HL-60/S4 (cell line): ENCODE results near the gene GADD45B.
"Not testable (repeated sequence)": the region's sequence is repeated elsewhere in the genome, so short reads cannot be mapped to it uniquely, and the experiment has no call there.

ENCODE experiments used
- in situ Hi-C: fragments of 300-500 bp; cut with MboI; formaldehyde crosslinking; loops from 2 replicates; pipeline ENCODE4 v1.14.3; 2022; ENCODE audit warnings: low sequenced_read_pairs

The GADD45B gene

DNA sequence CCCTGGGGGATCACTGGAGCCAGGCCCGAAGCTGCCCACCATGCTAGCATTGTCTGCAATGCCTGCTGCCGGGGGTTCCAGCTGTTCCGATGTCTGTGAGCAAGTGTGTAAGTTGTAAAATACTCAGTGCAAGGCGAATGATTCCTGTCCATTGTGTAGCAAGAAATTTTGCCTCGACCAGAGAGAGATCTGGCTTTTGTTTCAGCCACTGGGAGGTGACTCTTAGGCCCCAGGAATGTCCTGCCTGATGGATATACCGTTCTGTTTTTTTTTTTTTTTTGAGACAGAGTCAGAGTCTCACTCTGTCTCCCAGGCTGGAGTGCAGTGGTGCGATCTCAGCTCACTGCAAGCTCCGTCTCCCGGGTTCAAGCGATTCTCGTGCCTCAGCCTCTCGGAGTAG is 7.3 kb upstream of the GADD45B start:
- in situ Hi-C loops: no loop called here

DNA sequence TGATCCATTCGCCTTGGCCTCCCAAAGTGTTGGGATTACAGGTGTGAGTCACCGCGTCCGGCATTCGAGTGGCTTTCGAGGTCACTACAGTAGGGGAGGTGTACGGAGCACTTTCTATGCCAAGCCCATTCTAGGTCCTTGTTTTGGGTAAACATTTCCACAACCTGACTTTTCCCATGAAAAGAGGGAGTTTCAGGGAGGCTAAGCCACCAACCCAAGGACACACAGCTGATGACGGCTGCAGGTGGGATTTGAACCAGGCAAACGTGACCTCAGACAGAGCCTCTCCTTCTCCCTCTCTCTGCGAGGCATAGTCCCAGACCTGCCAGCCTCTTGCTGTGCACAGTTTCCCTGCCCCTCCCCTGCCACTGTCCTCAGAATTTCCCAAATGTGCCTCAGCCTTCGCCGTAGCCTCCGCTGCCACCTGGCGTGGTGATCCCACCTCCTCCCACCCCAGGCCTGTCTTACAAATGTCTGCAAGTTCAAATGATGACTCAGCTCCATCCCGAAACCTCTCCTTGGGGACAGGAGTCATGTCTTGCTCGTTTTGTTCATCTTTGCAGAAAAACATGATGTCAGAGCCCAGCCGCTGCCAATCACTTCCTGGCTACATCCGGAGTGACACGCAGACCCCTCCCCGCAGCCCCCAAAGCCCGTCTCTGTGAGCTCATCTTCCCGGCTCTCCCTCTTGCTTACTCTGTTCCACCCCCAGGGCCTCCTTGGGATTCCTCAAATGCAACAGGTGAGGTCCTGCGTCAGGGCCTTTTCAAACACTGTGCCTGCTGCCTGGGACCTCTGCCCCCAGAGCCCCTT is 6.6 kb upstream of the GADD45B start:
- in situ Hi-C loops: no loop called here

DNA sequence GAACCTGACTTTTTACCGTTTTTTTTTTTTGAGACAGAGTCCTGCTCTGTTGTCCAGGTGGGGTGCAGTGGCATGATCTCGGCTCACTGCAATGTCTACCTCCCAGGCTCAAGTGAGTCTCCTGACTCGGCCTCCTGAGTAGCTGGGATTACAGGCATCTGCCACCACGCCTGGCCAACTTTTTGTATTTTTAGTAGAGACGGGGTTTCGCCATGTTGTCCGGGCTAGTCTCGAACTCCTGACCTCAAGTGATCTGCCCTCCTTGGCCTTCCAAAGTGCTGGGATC is 6.1 kb upstream of the GADD45B start:
- in situ Hi-C loops: not testable (repeated sequence)

DNA sequence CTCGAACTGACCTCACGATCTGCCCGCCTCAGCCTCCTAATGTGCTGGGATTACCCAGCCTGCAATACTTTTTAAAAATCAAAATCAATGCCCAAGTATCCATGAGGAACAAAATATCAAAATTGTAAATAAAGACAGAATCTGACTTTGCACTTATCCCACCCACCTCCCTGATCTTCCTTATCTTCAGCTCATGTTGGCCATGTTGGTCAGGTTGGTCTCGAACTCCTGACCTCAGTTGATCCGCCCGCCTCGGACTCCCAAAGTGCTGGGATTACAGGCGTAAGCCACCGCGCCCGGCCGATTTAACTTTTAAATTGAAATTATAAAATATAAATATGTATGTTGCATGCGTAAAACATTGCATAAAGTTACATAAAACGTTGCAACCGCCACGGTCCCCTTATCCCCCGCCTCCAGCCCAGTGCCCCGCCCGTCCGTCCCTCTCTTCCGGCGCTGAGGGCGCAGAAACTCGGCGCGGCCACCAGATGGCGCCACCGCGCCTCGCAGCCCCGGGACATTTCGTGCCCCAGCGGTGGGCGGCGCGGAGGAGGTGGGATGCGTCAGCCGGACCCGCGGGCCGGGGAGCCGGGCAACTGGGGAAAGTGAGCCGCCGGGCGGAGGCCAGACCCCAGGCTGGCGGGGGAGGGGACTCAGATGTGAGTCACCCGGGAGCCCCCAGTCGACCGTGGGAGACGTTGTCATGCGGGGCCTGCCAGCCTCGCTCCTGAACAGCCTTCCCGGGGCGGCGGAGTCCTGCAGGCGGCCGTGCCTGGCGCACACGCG is 1.5 kb upstream of the GADD45B start:
- in situ Hi-C loops: loop anchor here (5.0 kb wide), 1 partner anchor 143 kb away; no protein-coding TSS in a partner anchor

DNA sequence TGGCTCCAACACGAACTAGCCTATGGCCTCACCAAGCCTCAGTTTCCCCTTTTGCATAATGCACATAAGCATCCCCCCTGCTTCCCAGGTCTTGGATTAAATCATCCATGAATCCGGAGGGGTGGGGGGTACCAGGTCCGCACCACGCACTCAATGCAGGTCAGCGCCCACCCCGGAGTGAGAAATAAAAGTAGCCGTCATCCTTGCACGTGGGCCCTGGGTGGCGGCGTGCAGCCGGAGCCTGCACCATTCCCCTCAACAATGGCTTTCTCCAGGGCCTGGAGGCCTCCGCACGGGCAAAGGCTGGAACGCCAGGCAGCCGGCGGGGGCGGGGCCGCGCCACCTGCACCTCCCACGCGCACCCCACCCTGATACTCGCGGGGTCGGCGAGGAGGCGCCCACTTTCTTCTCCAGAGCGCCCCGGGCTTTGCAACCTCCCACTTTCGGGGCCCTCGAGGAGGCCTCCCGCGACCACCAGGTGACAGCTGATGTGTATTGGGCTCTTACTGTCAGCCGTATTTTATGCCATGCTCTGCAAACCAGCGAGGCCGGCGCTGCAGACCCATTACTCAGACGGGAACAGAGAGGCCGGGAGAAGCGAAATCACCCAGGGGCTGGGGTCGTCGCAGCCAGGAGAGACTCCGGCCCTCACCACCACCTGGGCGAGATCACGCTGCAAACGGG is 767 bp upstream of the GADD45B start:
- in situ Hi-C loops: loop anchor here (5.0 kb wide), 1 partner anchor 142 kb away; no protein-coding TSS in a partner anchor

DNA sequence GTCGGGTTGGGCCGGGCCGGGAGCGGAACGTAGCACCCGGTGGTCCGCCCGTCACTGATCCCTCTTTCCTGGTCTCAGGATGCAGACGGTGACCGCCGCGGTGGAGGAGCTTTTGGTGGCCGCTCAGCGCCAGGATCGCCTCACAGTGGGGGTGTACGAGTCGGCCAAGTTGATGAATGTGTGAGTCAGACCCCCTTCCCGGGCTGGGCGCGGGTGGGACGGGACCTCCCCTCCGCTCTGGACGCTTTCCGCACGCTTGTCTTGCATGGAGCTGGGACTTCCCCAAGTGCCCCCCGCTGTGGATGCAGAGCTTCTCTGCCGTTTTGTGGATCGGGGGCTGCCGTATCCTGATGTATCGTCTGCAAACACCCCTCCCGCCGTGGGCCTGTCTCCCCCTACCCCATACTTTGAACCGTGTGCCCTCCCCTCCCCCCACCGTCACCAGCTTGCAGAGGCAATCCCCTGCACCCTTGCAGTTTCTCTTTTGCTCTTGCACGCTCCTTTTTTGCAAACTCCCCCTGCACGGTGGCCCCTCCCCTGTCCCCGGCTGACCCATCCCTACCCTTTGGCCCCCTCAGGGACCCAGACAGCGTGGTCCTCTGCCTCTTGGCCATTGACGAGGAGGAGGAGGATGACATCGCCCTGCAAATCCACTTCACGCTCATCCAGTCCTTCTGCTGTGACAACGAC is 669 bp downstream of the GADD45B start:
- in situ Hi-C loops: loop anchor here (5.0 kb wide), 1 partner anchor 141 kb away; no protein-coding TSS in a partner anchor

DNA sequence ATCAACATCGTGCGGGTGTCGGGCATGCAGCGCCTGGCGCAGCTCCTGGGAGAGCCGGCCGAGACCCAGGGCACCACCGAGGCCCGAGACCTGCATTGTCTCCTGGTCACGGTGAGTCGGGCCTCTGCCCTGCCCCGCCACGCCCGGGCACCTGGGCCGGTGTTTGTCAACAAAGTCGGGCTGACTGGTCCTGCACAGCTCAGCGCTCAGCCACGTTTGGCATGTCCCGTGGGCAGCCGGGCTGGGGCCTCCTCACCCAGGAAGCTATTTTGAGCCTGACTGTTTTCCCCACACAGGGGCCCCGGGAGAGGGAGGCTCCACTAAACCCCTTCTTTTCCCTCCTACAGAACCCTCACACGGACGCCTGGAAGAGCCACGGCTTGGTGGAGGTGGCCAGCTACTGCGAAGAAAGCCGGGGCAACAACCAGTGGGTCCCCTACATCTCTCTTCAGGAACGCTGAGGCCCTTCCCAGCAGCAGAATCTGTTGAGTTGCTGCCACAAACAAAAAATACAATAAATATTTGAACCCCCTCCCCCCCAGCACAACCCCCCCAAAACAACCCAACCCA is 1.3 kb downstream of the GADD45B start:
- in situ Hi-C loops: loop anchor here (5.0 kb wide), 1 partner anchor 140 kb away; no protein-coding TSS in a partner anchor

DNA sequence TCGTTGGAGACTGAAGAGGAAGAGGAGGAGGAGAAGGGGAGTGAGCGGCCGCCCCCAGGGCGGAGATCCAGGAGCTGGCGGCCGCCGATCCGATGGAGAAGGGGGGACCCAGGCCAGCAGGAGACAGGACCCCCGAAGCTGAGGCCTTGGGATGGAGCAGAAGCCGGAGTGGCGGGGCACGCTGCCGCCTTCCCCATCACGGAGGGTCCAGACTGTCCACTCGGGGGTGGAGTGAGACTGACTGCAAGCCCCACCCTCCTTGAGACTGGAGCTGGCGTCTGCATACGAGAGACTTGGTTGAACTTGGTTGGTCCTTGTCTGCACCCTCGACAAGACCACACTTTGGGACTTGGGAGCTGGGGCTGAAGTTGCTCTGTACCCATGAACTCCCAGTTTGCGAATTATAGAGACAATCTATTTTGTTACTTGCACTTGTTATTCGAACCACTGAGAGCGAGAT is 1.8 kb downstream of the GADD45B start:
- in situ Hi-C loops: loop anchor here (5.0 kb wide), 1 partner anchor 140 kb away; no protein-coding TSS in a partner anchor

DNA sequence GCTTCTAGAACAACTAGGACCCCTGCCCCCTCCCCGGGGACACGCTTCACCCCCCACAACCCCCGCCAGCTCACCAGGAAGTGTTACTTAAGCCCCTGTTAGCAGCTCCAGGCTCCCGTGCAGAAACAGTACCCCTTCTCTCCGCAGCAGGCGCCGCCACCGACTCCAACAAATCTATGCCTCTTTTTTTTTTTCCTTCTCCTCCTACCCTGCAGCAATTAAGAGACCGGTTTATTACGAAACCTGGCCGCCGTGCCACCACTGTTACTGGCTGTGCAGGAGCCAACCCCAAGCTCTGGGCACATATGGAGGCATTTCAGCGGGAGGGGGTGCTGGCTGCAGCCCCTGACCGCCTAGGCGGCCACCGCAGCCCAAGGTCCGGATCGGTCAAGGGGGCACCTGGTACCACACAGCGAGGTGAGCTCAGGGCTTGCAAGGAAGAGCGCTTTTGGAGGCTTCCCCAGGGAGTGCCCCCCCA is 2.4 kb downstream of the GADD45B start:
- in situ Hi-C loops: loop anchor here (5.0 kb wide), 1 partner anchor 139 kb away; no protein-coding TSS in a partner anchor

DNA sequence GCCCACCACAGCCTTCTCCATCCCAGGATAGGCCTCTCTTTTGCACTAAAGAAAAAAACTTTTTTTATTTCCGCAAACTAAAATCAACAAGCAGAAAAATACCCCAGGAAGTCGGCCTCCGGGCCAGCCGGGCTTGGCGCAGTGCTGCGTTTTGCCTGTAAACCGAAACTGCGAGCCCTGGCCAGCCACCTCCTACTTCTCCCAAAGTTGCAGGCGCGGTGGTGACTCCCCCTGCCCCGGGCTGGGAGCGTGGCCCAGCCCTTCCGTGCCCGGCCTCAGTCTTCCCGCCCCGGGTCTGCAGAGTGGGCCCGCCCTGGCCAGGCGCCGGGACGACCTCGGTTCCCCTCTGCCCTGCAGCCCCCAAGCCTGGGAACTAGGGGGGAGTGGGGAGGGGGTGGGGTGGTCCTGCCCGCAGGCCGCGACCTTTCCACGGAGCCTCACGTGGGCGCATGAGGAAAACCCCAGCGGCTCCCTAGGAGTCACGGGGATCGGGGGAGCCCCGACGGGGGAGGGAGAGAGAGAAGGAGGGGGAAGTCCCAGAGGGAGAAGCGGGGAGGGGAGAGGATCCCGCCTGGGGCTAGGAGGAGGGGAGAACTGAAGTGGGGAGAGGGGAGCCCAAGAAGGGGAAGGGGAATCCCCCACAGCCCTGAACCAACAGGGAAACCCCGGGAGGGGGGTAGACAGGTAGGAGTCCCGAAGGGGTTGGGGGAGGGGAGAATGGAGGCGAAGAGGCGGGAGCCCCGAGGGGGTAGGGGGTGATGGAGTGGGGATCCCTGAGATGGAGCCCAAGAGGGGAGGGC is 3.0 kb downstream of the GADD45B start:
- in situ Hi-C loops: loop anchor here (5.0 kb wide), 1 partner anchor 138 kb away; no protein-coding TSS in a partner anchor

DNA sequence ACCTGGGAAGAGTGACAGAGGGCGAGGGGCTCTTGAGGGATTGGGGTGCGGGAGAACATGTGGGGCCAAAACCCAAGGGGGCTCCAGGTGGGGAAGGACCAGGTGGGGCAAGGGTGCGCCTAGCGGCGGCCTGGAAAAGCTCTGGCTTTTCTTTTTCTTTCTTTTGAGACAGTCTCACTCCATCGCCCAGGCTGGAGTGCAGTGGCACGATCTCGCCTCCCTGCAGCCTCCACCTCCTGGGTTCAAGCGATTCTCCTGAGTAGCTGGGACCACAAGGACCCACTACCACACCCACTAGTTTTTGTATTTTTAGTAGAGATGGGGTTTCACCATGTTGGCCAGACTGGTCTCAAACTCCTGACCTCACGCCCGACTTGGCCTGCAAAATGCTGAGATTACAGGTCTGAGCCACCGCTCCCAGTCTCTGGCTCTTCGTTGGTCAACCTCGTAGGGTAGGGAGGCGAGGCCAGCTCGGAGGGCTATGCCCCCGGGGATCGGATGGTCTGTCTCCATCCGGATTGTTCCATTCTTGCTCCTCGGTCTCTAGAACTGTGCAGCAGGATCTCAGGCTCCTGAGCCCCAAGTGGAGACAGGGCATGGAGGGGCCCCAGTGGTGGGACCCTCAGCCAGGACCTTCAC is 3.7 kb downstream of the GADD45B start:
- in situ Hi-C loops: loop anchor here (5.0 kb wide), 1 partner anchor 138 kb away; no protein-coding TSS in a partner anchor

DNA sequence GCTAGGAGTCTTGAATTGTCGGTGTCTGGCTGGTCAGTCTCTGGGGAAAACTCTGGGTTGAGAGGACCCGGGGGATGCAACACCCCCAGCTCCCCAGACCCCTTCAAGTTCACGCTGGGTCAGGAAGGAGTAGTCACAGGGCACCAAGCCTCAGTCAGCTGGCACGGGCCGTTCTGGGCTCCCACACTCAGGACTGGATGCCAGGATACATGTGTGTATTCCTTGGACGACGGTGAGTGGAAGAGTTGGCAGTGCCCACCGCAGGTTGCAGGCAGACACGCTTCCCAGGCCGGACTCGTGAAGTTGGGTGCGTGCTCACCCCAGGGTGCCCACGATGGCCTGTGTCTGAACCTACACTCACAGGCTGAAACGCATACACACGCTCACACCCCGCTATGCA is 5.5 kb downstream of the GADD45B start:
- in situ Hi-C loops: no loop called here

DNA sequence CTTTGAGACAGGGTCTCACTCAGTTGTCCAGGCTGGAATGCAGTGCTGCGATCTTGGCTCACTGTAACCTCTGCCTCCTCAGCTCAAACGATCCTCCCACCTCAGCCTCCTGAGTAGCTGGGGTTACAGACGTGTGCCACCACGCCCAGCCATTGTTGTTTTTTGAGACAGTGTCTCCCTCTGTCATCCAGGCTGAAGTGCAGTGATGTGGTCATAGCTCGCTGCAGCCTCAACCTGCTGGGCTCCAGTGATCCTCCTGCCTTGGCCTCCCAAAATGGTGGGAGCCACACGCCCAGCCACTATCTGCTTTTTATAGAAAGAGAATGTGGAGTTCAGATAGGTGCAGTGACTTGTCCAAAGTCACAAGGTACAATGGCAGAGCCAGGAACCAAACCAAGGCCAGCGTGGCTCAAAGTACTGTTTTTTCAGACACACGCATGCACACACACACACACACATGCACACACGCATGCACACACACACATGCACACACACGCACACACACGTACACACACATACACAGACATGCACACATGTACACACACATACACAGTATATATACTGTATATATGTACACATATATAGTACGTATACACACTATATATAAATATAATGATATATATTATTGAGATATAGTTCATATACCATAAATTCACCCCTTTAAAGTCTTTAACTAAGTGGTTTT is 6.6 kb downstream of the GADD45B start:
- in situ Hi-C loops: no loop called here

DNA sequence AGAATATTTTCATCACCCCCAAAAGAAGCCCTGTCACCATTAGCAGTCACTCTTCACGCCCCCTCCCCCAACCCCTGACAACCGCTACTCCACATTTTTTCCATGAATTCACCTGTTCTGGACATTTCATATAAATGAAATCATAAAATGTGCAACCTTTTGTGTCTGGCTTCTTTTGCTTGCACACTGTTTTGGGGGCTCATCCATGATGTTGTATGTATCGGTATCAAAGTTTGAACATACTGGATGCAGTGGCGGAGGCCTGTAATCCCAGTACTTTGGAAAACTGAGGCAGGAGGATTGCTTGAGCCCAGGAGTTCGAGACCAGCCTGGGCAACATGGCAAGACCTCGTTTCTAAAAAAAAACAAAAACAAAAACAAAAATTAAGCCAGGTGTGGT is 7.2 kb downstream of the GADD45B start:
- in situ Hi-C loops: no loop called here

DNA sequence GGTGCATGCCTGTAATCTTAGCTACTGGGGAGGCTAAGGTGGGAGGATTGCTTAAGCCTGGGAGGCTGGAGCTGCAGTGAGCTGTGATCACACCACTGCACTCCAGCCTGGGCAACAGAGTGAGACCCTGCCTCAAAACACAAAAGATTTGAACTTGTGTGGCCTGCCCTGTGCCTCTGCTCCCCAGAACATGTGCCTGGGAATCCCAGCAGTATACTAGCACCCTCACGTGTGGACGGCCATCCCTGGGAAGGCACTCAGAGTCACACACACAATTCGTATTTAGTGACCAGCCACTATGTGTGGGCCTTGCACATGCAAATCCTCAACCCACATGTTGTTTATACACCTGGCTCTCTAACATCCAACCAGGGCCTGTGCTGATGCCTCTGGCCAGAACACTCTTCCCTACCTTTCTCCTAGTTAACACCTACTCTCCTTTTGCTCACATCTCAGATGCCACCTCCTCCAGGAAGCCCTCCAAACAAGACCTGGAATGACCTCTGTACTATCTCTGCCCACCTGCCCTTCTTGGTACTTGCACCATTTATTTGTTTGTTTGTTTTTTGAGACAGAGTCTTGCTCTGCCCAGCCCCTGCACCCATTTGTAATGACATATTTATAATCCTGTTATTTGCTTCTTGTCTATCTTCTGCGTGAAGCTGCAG is 7.7 kb downstream of the GADD45B start:
- in situ Hi-C loops: no loop called here

DNA sequence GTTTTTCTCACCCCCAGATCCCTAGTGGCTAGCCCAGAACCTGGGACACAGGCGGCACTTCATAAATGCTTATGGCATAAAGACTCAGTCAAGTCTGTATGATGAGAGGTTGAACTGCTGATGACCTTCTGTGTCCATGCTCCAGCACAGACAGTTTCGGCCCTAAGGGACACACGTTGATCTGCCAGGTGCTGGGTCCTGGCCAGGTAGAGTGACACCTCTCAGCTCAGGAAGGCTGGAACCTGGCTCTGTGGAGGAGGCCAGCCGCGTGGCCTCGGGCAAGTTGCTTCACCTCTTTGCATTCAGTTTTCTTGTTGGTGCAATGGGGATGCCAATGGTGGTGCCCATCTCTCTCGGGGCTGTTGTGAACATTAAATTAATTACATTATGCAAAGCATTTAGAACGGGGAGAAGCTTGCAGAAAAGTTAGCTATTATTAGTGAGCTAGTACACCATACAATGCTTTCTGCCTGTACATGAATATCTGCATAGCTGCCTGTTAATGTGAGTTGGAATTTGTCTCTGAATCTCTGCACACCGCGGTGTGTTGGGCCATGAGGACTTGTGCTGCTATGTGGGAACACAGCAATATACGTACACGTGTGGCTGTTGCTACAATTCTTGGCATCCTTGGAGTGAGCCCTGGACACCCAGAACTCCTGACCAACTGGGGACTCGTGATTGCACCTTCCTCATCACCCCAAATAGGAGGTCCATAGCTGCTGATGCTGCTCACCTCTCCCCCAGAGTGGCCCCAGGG is 8.4 kb downstream of the GADD45B start:
- in situ Hi-C loops: no loop called here

DNA sequence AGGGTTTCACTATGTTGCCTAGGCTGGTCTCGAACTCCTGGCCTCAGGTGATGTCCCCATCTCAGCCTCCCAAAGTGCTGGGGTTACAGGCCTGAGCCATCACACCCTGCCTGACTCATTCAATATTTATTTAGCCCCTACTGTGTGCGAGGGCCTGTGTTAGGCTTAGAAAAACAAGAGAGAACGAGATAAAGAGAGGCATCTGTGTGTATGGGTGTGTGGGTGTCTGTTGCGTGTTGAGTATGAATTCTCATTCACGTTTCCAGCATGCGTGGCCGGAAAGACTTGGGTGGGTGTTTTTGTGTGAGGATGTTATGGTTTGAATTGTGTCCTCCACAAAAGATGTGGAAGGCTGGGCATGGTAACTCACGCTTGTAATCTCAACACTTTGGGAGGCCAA is 9.5 kb downstream of the GADD45B start:
- in situ Hi-C loops: no loop called here
